ENCODE data around the gene MAGIX. TPM values are rescaled to one million over a fixed set of nuclear protein-coding genes. Genes with fewer than 3 reads are reported as not detected.
A peak's percentile ranks its signal among the peaks of the same experiment; 100 is the strongest.

MAGIX gene
- total and polyA plus RNA-seq, 2 of the 4 experiments (the other 2 are of a cell fraction) = 0.72 to 1.1 TPM

GRCh38 chrX:49179358-49179757 lies 16.8 kb downstream of the MAGIX start:
- WGBS, 2 experiments (ENCODE audit: extremely low coverage in 2 of 2, insufficient read length in 1 of 2) = 80% methylated on average over 1 of the region's 2 CpGs; no CpG with 5 or more reads in 1 of the 2 experiments
- CTCF ChIA-PET = no interaction called here
- BruUV-seq (replicated peaks) = no TSS peak

More at GRCh38 chrX:49179358-49179757, 16.8 kb downstream of the MAGIX start:
- POLR2A ChIA-PET (ENCODE audit: unreplicated experiment) = no interaction called here
- Histone ChIP-seq H3K18ac (ENCODE audit: low read depth, low read length) (no peak overlapping the region), H3K36me3 (ENCODE audit: control insufficient read depth, insufficient read depth, low read length) (peaks cover 25% of the 10 kb centered on the region), H3K9me1 (ENCODE audit: insufficient read depth, low read length) (no peaks in the 10 kb centered on the region), H3K9me3 (ENCODE audit: control insufficient read depth, insufficient read depth, low read length) (no peaks in the 10 kb centered on the region; the same call in 1 of the 2 replicates), H3K79me1 (ENCODE audit: low read depth in 1 of 2, low read length in 2 of 2) (peaks cover under 1 to 12% of the 10 kb centered on the region in 2 experiments; a peak in 2 of 4 replicates), H3K4ac (ENCODE audit: low read depth, low read length) (no peak overlapping the region), H4K8ac (ENCODE audit: low read depth in 2 of 2, low read length in 2 of 2) (no peak overlapping the region), H4K91ac (ENCODE audit: insufficient read depth, low read depth, low read length) (no peak overlapping the region), H3K23ac (ENCODE audit: low read depth, low read length) (no peak overlapping the region), H2BK120ac (ENCODE audit: low read depth, low read length) (no peak overlapping the region), H4K20me1 (ENCODE audit: insufficient read depth, low read length) (no peaks in the 10 kb centered on the region), H3K4me1 (ENCODE audit: control insufficient read depth, insufficient read depth, low read length) (no peaks in the 10 kb centered on the region), H2BK20ac (ENCODE audit: low read depth, low read length) (no peak overlapping the region), H4K5ac (ENCODE audit: low read depth, low read length) (no peak overlapping the region), H3K56ac (ENCODE audit: extremely low read depth, insufficient read depth, low read length) (no peak overlapping the region), H3K27ac (ENCODE audit: insufficient read depth, low read length) (no peak overlapping the region), H2AK9ac (replicated peaks; ENCODE audit: low read depth, low read length, poor library complexity) (peak overlapping the region; percentile 72), H3K14ac (replicated peaks; ENCODE audit: low read depth, low read length) (no peak overlapping the region), H3K27me3 (ENCODE audit: control insufficient read depth, insufficient read depth, low read length) (no peaks in the 10 kb centered on the region), H3K9ac (ENCODE audit: low read depth, low read length) (no peak overlapping the region), H2AFZ (replicated peaks; ENCODE audit: low read length, poor library complexity) (no peak overlapping the region), H3K4me3 (ENCODE audit: insufficient read depth, low read depth, low read length) (no peak overlapping the region), H2BK15ac (ENCODE audit: low read depth, low read length) (no peak overlapping the region), H3K4me2 (ENCODE audit: low read depth, low read length) (no peak overlapping the region), H2BK5ac (ENCODE audit: low read depth, low read length, poor library complexity, severe bottlenecking) (no peak overlapping the region), H2AK5ac (ENCODE audit: low read depth, low read length) (no peak overlapping the region)
- intact Hi-C loops (cut with micrococcal nuclease) = no loop called here
- dilution Hi-C loops (cut with HindIII; ENCODE audit: low sequenced_read_pairs, unreplicated experiment) = no loop called here
- no peak for TF ChIP-seq RFX5 (IDR thresholded peaks at IDR 0.05; ENCODE audit: low read depth, low read length)
- TF ChIP-seq MXI1 (IDR thresholded peaks at IDR 0.05; ENCODE audit: borderline replicate concordance, low read depth, low read length) = no peak
- no peak for TF ChIP-seq SMC3 (IDR thresholded peaks at IDR 0.05; ENCODE audit: low read depth, low read length)
- TF ChIP-seq MAFK (IDR thresholded peaks at IDR 0.05; ENCODE audit: low read depth, low read length) = no peak
- no peak for TF ChIP-seq RAD21 (IDR thresholded peaks at IDR 0.05; ENCODE audit: low read length)
- no peak for TF ChIP-seq USF2 (IDR thresholded peaks at IDR 0.05; ENCODE audit: low read depth, low read length)
- no peak for TF ChIP-seq POLR2A (IDR thresholded peaks at IDR 0.05; ENCODE audit: low read depth, low read length)
- no peak for TF ChIP-seq BHLHE40 (IDR thresholded peaks at IDR 0.05; ENCODE audit: low read depth, low read length)
- no peak for TF ChIP-seq NFE2L2 (IDR thresholded peaks at IDR 0.05; ENCODE audit: low read depth, low read length)
- TF ChIP-seq CEBPB (IDR thresholded peaks at IDR 0.05; ENCODE audit: low read depth, low read length) = no peak
- DNase-seq (no peak), ATAC-seq (ENCODE audit: low read depth) (no peak)
- in situ Hi-C loops (cut with MboI; ENCODE audit: low sequenced_read_pairs) = no loop called here
